GM21381 (cell line): ENCODE measurements around the gene PYHIN1.
A peak's percentile ranks its signal among the peaks of the same experiment; 100 is the strongest.

Experiments used
- ATAC-seq: cut with Tn5 transposase; IDR thresholded peaks from one replicate; pipeline ENCODE4 v1.9.1; 2021; ENCODE audit warnings: mild to moderate bottlenecking, moderate library complexity; ENCODE audit not compliant: unreplicated experiment

Gene PYHIN1

DNA sequence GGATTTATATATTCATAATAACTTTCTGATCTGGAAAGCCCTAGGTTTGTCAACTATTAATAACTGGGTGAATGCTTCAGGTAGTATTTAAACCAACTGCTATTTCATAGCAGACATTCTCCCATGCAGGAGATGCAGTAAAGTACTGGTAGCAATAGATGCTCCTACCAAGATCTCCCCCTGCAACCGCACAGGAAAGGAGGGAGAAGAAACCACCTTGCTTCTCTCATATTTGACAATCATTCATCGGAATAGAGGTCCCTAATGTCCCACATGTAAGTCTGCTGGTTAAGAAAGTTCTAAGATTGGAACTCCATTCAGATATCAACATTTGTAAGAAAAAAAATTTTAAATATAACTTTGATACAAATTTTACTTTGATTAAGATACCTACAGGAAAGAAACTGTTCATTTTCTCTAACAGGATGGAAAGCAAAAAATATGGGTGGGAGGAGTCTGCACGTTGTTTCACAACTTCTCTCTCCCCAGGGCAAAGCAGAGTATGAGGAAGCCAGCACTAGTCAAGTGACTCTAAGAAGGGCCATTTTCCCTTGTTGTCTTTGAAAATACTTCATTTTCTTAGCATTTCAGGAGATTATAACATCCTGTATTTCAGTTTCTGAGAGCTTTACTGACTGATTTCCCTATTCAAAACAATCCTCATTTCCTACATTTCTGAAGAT, at the start of gene PYHIN1:
Gene PYHIN1 (plus strand): TSS at position 498 of the 683 bp plus-strand sequence. CDS start 5,359 bp downstream, outside the sequence.
- no peak for ATAC-seq

DNA sequence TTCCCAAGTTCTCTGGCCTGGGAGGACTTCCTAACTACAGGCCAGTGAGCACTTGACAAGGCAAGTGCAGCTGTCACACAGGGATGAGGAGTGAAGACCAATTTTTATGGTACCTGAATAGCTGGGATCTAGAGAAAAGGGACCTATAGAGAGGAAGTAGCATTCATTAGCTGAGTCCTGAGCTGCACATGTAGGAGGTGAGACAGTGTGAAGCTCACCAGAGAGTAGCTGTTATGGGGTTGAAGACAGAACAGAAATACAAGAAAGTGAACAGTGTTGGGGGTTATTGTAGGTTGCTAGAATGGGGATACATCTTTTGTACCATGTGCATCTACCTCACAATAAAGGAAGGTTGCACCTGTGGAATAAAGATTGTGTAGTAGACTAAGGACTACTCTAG, 37.7 kb upstream of the PYHIN1 start:
- no peak for ATAC-seq

DNA sequence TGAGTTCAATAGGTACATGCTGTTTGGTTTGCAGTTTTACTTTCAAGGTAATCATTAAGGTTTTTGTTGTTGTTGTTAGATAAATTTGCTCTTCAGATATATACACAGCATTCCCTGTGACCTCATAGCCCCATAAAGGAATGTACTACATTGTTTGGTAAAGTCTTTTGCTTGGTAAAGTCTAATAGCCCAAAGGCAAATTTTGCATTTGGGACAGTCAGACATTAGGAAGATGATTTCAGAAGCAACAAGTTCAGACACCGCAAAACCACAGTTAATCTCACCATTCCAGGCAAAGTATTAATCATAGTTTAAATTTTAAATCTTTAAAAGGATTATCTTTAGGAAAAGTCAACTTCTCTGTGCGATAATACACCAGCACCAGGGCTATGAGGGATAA, 32.6 kb upstream of the PYHIN1 start:
- no peak for ATAC-seq

DNA sequence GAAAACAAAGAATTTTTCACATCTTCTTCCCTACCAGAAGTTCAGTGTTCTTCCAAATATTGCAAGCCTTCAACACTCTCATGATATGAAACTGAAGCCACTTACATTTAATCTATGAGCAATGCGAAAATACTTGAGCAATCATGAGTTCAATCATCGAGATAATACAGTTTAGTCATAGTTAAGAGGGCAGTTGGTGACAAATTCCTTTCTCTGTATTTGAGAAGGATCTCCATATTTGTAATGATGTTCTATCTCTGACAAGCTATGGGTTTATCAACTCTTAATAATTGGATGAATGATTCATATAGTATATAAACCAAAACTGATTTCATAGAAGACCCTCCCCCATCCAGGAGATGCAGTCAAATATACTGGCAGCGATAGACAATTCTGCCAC, 29.7 kb upstream of the PYHIN1 start:
- ATAC-seq: no peak

DNA sequence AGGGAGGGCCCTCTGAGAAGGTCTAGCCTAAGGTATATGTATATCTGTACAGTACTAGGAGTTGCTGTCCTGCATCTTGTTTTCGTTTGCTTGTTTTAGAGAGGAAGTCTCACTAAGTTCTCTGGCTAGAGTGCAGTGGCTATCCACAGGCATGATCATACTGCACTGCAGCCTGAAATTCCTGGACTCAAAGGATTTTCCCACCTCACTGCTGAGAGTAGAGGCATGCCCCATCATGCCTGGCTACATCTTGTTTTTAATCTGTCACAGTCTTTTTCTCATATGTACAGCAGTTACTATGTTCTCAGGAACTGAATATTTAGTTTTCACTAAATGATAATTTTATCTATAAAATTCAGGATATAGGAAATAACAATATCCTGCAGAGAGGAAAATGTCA, 15.3 kb upstream of the PYHIN1 start:
- ATAC-seq: no peak

DNA sequence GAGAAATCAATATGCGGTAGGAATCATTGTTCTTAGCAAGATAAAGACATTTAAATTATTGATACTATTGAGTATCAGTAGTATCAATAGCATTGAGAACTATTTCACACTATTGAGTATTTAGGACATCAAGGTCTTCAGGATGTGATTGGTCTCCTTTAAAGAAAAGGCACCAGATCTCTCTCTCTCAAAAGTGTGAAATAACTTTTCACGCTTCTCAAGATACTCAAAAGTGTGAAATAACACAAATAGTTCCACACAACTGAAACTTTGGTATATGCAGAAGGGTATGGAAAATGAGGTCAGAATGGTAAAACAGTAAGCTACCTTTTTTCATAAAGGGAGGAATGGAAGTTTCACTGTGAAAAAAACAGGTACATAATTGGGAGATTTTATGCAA, 6.7 kb upstream of the PYHIN1 start:
- no peak for ATAC-seq

DNA sequence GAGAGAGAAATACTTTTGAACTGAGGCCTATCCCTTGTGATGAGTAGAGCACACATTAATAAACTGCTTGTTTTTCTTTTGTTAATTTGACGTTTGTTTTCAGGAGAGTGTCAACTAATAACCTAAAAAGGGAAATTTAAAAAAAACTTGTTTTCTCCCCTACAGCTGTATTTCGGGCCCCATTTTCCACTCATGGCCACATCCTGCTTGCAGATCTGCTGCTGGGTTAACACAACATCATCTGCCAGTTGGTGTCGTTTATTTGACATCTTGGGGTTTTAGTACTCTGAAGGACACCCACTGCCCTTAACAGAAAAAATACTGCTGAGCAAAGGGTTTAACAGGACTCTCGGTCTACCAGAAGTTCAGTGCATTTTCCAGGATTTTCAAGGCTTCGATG, 848 bp upstream of the PYHIN1 start:
- ATAC-seq: peak; percentile 51

DNA sequence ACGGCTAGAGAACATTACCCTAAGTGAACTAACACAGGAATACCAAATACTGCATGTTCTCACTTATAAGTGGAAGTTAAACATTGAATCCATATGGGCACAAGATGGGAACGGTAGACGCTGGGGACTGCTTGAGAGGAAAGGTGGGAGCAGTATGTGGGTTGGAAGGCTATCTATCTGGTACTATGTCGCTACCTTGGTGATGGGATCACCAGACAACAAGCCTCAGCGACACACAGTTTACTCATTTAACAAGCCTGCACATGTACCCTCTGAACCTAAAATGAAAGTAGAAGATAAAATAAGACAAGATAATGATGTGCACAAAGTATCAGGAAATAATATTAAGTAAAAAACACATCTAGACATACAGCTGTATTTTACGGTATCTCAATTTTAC, 819 bp downstream of the PYHIN1 start:
- ATAC-seq: no peak

DNA sequence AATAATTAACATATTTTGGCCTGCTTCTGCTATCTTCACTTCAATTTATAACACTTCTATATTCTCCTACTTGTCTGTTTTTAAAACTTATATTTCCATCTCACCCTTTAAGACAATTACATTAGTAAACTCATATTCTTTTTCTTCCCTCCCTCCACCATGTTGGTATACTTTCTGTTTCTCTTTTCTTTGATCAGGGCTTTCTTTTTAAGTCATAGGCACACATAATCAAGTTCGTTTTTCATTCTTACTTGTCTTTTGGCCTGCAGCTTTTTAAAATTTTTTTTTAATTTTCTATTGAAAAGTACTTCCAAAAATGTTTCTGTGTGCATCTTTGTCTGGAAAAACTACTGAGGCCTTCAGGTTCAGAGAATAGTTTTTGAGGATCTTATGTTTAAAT, 2.3 kb downstream of the PYHIN1 start:
- no peak for ATAC-seq

DNA sequence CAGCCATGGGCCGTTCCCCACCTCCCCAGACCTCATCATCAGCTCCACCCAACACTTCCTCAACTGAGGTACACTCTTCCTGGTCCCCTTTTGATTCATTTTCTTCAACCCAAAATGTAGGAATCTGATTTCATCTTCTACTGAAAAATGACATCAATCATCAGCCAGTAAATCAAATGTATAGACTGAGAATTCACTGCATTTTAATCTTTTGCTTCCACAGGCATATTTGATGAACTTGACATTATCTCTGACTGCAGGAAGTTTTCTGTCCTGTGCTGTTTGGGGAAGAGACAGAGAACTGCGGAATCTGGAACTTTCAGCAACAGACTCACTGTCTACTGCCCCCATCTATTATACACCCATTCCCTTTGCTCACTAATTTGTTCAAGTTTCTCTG, 7.8 kb downstream of the PYHIN1 start:
- ATAC-seq: no peak

DNA sequence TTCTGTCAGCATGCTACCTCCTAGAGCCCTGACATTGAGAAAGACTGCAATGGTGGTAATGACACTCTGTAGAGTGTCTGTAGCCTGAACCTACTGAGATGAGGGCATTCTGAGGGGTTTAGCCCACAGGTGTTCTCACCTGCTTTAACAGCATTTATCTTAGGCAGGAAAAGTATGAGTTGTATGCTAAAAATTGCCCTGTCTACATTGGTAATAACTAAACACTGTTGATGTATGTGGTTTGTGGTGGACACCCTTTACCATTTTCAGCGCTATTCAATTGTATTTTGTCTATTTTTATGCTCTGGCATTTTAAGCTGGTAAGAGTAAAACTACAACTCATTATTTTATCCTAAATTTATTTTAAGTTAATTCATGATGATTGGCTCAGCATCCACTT, 10.0 kb downstream of the PYHIN1 start:
- no peak for ATAC-seq

DNA sequence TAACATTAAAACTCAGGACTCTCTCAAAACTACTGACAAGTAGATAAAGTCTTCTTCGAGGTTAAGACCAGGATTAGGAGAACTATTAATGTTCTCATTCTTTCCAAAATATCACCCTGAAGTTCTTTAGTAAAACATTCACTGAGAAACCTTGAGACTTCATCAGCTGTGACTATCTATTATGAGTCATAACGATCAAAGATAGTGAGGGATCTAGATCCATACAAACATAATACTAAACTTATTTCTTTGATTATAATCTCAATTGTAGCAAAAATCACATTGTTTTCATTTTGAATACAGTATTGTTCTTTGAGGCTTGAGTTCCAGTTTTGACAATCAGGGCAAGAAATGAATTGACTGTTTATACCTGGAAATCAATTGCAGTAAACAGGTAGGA, 11.1 kb downstream of the PYHIN1 start:
- no peak for ATAC-seq

DNA sequence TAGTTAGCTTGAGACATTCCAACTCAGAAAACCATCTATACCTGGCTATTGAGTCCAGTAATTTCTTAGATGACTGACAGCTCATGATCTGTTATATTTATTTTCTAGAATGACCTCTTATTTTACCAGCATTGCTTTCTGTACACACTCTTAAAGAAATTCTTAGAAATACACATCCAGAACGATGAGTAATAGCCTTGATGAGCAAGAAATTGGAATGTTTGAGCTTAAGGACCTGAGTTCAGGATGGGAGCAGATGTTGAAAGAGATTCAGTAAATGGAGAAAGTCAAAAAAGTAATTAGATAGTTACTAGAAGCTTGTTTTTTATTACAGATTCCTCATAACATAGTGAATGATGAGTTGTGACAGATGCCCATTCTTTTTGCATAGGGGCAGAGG, 11.7 kb downstream of the PYHIN1 start:
- ATAC-seq: no peak

DNA sequence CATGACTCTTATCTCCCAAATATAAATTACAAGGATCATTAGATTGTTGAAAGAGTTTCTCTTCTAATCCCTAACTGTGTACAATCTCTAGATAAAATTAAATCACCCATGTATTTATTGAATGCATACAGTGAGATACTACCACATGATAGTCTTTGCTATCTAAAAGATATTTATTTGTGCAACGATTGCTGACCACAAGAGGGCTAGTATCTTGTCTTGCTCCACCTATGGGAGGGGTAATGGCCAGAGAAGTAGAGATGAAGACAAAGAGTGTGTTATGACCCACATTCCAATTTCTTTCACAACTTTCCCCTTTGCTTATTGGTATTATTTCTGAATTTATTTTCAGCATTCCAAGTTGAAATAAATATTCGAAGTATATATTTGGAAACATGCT, 13.7 kb downstream of the PYHIN1 start:
- no peak for ATAC-seq

DNA sequence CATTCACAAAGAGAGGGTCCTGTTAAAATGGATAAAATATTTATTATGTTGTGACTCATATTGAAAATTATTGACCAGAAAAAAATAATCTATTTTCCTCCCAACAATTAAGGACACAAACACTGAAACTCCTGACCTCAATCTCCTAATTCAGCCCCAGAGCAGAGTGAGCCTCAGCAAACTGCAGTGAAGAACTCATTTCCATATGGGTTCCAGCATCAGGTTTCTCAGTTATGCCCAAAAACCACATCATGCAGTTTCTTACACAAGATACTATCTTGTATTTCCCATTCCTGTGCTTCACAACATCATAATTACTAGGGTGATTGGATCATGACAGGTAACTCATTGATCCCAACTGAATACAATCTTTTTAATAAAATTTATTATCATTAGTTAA, 15.4 kb downstream of the PYHIN1 start:
- ATAC-seq: no peak

DNA sequence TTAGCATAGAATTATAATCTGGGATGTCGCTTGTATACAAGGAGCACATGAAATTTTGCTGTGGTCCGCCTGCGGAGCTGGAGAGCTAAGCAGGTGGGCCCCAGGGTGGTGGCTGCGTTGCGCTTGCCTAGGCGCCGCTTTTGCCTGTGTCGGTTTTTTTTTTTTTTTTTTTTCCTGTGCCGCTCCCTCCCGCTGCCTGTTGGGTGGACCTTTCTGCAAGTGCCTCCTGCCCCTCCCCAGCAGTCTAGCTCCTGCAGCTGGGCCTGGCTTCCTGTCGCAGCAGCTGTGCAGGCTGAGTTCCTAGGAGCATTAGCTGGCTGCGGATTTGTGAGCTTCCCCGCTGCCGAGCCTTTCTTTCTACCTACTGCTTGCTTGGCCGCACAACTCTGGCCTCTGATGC, 20.6 kb downstream of the PYHIN1 start:
- no peak for ATAC-seq

DNA sequence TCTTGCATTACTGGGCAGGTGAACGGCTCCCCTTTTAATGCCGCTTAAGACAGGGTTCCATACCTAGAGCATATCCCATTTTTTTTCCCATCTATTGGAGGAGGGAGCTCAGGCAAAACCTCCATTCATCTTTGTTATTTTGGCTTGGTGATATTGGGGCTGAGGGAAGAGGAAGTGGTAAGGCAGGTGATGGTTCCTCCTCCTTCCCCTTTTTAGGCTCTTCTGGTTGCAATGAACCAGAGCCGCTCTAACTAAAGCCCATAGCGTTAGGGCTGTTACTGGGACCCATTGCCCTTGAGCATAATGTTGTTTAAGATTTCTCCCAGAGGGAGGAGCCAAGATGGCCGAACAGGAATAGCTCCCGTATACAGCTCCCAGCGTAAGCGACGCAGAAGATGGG, 21.1 kb downstream of the PYHIN1 start:
- ATAC-seq: no peak

DNA sequence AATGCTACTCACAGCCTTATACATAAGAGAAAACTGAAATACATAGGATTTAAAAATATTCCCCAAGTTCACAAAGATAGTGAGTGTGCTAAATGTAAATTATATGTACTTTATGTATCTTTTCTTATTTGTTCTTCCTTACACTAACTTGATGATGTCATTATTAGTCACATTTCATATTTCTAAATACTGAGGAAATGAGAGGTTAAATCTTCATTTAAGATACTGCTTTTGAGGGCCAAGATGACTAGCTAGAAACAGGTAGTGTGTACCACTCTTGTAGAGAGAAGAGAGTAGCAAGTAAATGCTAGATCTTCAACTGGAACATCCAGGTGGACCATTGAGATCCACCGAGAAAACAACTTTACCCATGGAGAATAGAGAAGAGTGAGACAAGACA, 29.8 kb downstream of the PYHIN1 start:
- ATAC-seq: no peak

DNA sequence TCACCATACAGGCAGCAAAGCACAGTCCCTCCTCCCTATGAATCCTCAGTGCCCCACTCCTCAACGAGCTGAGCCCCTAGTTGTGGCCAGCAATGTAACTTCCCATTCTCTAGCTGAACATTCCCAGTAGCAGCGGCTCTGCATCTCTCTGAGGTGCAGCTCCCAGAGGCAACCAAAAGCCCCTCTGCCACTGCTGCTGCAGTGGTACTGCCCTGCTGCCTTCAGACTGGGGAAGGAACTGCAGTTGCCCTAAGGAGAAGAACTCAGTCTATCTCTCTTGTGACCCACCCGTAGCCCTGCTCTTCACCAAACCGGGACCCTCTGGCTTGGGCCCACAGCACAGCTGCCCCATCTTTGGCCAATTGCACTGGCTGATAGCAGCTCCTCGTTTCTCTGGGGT, 31.6 kb downstream of the PYHIN1 start:
- no peak for ATAC-seq

DNA sequence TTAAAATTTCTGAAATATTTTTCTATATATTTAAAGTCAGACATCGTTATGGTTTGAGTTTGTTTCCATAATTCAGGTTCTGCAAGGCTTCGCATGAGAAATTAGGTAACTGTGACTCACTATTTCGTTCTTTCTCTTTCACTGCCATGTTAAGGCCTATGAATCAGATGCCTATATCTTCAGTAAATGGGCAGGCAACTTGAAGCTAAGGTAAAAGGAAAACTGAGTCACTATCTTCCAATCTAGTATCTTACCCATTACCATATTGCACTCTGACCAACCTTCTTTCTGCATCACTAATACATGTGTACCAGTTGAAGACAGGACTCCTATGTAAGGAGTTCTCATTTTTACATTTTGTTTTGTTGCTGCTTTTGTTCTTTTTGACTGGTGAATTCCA, 37.8 kb downstream of the PYHIN1 start:
- no peak for ATAC-seq

DNA sequence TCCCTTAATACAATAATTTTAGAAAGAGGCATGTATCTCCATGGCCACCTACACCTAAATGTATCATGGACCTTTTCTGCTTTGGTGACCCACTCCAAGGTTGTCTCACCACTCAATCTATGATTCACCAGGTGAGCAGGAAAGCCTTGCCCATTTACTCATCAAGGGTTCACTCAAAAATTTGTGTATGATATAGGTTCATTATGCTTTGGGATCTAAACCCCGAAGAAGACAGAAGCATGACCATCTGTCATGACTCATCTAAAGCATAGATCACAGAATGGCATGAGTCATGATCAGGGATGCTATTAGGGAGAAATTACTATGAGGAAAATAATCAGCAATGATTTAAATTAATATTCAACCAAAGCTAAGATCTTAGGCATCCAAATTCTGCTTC, 38.5 kb downstream of the PYHIN1 start:
- ATAC-seq: no peak

DNA sequence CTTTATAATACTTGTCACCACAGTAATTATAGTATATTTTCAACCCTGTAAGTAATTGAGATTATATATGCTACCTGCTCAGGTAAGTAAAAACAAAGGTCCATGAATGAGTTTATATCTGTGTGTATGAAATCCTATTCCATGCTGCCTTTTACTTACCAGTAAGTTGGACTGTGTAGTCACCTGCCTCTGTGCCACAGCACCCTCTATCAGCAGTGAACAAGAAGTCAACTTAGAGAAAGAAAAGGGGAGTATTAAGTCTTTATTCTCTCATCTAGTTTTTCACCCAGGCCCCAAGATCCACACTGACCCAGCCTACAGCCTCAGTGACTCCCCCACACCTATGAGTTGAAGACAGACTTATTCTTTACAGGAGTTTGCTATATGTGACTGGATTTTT, 41.5 kb downstream of the PYHIN1 start:
- no peak for ATAC-seq

DNA sequence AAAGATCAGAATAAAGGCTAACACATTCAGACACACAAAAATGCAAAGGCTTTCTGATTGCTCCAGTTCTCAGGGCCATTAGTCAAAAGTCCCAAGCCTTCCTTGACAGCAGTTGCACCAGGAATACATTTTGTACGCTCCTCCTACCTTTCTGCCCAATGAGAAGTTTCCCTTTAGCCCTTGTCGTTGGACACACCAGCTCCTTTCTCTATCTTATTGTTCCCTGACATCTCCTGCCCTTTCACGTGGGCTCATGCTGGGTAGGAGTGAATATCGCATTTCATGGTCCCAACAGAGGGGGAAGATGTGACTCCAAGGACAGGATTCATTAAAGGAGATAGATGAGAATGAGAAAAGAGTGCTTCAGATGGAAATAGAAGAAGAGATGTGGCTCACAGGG, 44.9 kb downstream of the PYHIN1 start:
- no peak for ATAC-seq
